ENCODE measurements around the gene UBR4.

UBR4 gene

GRCh38 chr1:19251305-19252196 lies 41.5 kb upstream of the UBR4 start, which contains the start of the genes EMC1 and MRTO4:
EMC1 (minus strand) TSS chr1:19251524; CDS start chr1:19251509, 15 bp downstream.
MRTO4 (plus strand) TSS chr1:19251805; CDS start chr1:19251836, 31 bp downstream.
- TF ChIP-seq, protein P1, sequence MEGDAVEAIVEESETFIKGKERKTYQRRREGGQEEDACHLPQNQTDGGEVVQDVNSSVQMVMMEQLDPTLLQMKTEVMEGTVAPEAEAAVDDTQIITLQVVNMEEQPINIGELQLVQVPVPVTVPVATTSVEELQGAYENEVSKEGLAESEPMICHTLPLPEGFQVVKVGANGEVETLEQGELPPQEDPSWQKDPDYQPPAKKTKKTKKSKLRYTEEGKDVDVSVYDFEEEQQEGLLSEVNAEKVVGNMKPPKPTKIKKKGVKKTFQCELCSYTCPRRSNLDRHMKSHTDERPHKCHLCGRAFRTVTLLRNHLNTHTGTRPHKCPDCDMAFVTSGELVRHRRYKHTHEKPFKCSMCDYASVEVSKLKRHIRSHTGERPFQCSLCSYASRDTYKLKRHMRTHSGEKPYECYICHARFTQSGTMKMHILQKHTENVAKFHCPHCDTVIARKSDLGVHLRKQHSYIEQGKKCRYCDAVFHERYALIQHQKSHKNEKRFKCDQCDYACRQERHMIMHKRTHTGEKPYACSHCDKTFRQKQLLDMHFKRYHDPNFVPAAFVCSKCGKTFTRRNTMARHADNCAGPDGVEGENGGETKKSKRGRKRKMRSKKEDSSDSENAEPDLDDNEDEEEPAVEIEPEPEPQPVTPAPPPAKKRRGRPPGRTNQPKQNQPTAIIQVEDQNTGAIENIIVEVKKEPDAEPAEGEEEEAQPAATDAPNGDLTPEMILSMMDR (IDR thresholded peaks at IDR 0.05; ENCODE audit: low read depth, low read length) = no peak
- Histone ChIP-seq H3K36me3 (peaks cover 11% of the 10 kb centered on the region), H3K9me3 (no peaks in the 10 kb centered on the region), H3K27me3 (no peaks in the 10 kb centered on the region), H3K4me1 (no peaks in the 10 kb centered on the region), H3K4me3 (ENCODE audit: low read depth, low read length) (peak within 1 kb of the TSS; percentile 92)
- peak; percentile 89 for DNase-seq

DNA sequence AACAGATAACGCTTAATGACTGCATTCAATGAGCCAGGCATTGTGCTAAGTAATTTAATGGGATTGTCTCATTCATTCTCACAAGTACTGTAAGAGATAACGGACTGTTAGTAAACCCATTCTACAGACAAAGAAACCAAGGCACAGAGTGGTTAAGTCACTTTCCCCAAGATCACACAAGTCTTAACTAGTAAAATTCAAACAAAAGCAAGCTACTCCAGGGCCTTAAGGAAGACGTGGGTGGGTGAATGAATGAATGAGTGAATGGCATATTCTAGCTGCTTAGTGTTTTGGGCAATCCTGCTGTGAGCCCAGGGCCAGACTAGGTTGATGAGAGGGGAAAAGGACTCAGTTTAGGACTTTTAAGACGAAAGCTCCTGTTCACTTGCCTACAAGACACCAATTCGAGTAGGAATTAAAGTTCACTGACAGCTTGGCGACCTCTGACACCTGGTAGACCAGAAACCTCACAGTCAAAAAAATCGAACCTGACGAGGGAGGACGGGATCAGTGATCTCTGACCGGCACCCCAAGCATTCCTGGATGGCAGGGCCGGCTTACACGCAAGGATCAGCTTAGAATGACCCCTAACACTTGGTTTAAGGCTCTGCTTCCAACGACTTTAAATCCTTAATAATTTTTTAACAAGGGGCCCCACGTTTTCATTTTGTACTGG lies 40.7 kb upstream of the UBR4 start:
- Histone ChIP-seq H3K9me3 (no peaks in the 10 kb centered on the region), H3K4me3 (ENCODE audit: low read depth, low read length) (peak overlapping the region; percentile 92), H3K4me1 (no peaks in the 10 kb centered on the region), H3K27me3 (no peaks in the 10 kb centered on the region), H3K36me3 (peaks cover 3% of the 10 kb centered on the region)
- TF ChIP-seq, protein P1 (IDR thresholded peaks at IDR 0.05; ENCODE audit: low read depth, low read length) = no peak
- no peak for DNase-seq

DNA sequence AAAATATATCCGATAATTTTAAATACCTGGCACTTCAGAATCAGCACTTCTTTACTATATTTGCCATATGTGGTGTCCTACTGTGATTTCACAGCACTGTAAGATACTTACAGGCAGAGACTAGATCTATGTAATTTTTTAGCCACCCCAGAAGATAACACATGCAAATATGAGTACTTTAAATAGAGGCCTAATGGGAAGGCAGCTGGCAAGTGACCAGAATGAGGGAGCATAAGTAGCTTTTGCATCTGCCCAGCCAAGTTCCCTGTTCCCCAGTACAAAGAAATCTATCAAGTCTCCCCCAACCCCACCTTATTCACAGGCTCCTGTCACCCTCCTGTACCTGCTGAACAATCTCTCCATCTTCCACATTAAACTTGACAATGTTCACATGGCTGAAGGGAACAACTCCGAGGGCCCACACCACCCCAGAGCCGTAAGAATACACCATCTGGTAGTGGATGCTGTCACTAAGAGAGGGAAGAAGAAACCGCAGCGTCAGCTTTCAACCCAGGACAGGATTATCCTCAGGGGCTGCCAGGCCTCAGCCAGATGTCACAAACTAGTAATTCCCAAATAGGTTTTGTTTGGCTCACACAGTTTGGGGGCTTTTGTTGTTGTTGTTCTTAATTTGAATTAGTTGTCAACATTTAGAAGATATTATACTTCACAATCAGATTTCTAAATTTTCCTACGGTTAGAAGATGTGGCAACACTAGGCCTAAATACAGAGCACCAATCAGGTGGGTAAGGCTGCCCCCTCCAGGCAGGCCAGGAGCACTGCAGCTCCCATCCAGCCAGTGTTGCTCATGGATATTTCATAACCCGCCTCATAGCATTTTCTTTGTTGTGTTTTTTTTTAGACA lies 30.8 kb upstream of the UBR4 start:
- Histone ChIP-seq H3K27me3 (no peaks in the 10 kb centered on the region), H3K4me1 (no peaks in the 10 kb centered on the region), H3K36me3 (peaks cover 34% of the 10 kb centered on the region), H3K9me3 (no peaks in the 10 kb centered on the region), H3K4me3 (ENCODE audit: low read depth, low read length) (no peak overlapping the region)
- TF ChIP-seq, protein P1 (IDR thresholded peaks at IDR 0.05; ENCODE audit: low read depth, low read length) = peak; percentile 74
- peak; percentile 49 for DNase-seq

DNA sequence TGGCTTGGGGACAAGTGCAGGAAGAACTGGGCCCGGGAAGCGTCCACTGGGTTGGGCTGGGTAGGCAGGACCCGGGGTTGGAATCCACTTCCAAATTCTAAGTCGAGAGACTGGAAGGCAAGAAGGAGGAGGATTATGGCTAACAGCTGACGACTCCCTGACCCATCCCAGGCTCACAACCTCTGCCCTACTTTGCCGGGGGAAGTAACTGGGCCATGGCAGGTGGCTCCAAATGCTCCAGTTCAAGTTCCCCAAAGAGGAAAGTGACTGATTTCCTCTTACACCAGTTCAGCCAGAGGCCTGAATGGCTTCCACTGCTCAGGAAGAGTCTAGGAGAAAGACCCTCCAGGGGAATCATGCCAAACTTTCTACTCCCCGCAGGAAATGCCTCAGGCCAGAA lies 29.8 kb upstream of the UBR4 start:
- TF ChIP-seq, protein P1 (IDR thresholded peaks at IDR 0.05; ENCODE audit: low read depth, low read length) = no peak
- Histone ChIP-seq H3K27me3 (no peaks in the 10 kb centered on the region), H3K36me3 (peaks cover 34% of the 10 kb centered on the region), H3K9me3 (no peaks in the 10 kb centered on the region), H3K4me3 (ENCODE audit: low read depth, low read length) (no peak overlapping the region), H3K4me1 (no peaks in the 10 kb centered on the region)
- DNase-seq = no peak

DNA sequence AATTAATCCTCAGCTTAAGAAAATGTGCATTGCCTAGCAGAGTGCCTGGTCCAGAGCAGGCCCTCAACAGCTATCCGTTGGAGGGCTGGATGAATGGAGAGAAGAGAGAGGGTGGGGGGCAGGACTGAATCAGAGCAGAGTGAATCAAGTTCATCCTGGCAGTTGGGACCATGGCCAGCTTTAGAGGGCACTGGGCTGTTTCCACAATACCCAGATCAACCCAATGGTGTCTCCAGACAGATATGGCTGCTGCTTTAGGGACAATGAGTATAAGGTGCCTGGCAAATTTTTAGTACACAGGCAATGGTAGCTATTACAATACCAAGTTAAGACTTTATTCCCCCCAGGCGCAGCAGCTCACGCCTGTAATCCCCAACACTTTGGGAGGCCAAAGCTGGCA lies 24.2 kb upstream of the UBR4 start:
- TF ChIP-seq, protein P1 (IDR thresholded peaks at IDR 0.05; ENCODE audit: low read depth, low read length) = no peak
- Histone ChIP-seq H3K27me3 (no peaks in the 10 kb centered on the region), H3K4me1 (no peaks in the 10 kb centered on the region), H3K4me3 (ENCODE audit: low read depth, low read length) (no peak overlapping the region), H3K36me3 (peaks cover 21% of the 10 kb centered on the region), H3K9me3 (no peaks in the 10 kb centered on the region)
- DNase-seq = no peak
